ENCODE results near the gene CFD.
"Not testable (repeated sequence)": the region's sequence is repeated elsewhere in the genome, so short reads cannot be mapped to it uniquely, and the experiment has no call there.

CFD gene

DNA sequence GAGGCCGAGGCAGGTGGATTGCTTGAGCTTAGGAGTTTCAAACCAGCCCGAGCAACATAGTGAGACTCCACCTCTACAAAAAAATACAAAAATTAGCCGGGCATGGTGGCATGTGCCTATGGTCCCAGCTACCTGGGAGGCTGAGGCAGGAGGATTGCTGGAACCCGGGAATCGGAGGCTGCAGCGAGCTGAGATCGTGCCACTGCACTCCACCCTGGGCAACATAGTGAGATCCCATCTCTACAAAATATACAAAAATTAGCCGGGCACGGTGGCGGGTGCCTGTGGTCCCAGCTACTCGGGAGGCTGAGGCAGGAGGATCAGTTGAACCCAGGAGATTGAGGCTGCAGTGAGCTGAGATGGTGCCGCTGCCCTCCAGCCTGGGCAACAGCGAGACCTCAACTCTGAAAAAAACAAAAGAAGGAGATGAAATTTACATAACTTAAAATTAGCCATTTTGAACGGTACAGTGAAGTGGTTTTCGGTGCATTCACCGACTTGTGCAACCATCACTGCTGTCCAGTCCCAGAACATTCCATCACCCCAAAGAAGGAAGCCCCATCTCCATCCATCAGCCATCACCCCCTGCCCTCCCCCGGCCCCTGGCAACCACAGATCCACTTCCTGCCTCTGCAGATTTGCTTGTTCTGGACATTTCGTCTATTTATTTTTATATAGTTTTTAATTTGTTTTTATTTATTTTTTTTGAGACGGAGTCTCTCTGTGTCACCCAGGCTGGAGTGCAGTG, 33.4 kb upstream of the CFD start:
- DNase-seq (ENCODE audit: low read depth), result no peak

GRCh38 chr19:827314-827709, 32.2 kb upstream of the CFD start:
- DNase-seq (ENCODE audit: low read depth), result no peak

- DNase-seq (ENCODE audit: low read depth), result no peak
Measured at GRCh38 chr19:827710-828321, 31.6 kb upstream of the CFD start, which contains the start of gene AZU1. Gene AZU1 (plus strand): TSS chr19:827837. CDS start chr19:827847, 10 bp downstream.

GRCh38 chr19:829129-829758, 30.2 kb upstream of the CFD start:
- no peak for DNase-seq (ENCODE audit: low read depth)

GRCh38 chr19:831407-832369, 27.8 kb upstream of the CFD start:
- no peak for DNase-seq (ENCODE audit: low read depth)

DNA sequence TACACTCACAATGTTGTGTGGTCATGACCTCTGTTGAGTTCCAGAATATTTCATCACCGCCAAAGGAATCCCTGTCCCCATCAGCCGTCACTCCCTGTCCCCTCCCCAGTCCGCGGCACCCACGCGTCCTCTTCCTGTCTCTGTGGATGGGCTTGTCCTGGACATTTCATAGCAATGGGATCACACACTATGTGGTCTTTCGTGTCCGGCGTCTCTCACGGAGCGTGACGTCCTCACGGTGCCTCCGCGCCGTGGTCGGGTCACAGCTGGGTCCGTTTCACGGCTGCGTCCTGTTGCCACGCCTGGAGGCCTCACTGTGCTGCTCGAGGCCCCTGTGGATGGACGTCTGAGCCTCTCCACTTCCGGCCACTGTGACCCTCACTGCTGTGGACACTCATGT, 25.2 kb upstream of the CFD start:
- DNase-seq (ENCODE audit: low read depth), result no peak

- DNase-seq (ENCODE audit: low read depth), result no peak
Measured at GRCh38 chr19:835210-835810, 24.2 kb upstream of the CFD start.

GRCh38 chr19:840519-841206, 18.8 kb upstream of the CFD start, which contains the start of gene PRTN3:
Gene PRTN3 (plus strand): TSS chr19:840999. CDS start chr19:841009, 10 bp downstream.
- no peak for DNase-seq (ENCODE audit: low read depth)

DNA sequence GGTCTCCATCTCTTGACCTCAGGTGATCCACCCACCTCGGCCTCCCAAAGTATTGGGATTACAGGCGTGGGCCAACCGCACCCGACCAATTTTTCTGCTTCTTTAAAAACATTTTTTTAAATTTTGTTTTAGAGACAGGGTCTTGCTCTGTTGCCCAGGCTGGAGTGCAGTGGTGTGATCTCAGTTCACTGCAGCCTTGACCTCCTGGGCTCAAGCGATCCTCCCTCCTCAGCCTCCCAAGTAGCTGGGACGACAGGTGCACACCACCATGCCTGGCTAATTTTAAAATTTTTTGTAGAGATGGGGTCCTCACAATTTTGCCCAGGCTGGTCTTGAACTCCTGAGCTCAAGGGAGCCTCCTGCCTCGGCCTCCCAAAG, 16.7 kb upstream of the CFD start:
- DNase-seq (ENCODE audit: low read depth), result not testable (repeated sequence)

DNA sequence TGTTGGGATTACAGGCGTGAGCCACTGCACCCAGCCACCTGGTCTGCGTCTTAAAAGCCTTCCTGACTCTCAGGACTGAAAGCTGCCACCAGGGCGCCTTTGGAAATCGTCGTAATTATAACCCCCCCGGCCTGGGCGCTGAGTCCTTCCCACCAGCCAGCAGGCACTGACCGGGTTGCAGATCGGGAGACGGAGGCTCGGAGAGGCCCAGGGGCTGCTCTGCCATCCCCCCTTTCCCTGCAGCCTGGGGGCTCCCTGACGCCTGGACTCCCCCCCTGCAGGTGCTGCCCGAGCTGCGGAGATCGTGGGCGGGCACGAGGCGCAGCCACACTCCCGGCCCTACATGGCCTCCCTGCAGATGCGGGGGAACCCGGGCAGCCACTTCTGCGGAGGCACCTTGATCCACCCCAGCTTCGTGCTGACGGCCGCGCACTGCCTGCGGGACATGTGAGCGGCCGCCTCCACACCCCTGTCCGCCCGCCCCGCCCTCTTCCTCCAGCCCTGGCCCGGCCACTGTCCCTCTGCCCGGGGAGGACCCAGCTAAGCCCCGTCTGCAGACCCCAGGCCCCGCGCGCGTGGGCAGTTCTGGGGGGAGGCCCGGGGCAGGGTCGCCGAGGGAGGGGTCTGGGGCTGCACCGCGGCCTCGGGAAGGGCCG, 16.2 kb upstream of the CFD start:
- no peak for DNase-seq (ENCODE audit: low read depth)

DNA sequence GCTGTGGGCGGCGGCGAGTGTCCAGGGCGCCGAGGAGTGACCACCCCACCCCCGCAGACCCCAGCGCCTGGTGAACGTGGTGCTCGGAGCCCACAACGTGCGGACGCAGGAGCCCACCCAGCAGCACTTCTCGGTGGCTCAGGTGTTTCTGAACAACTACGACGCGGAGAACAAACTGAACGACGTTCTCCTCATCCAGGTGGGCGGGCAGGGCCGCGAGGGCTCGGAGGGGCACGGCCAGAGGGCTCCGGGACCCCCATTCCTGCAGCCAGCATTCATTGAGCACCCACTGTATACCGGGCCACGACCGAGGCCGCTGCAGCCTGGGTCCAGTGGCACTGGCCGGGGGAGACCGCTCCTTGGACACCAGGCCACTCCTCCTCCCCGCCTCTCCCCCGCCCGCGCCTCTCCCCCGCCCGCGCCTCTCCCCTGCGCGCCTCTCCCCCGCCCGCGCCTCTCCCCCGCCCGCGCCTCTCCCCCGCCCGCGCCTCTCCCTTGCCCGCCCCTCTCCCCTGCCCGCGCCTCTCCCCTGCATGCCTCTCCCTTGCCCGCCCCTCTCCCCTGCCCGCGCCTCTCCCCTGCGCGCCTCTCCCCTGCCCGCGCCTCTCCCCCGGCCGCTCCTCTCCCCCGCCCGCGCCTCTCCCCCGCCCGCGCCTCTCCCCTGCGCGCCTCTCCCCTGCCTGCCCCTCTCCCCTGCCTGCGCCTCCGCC, 15.5 kb upstream of the CFD start:
- DNase-seq (ENCODE audit: low read depth), result no peak

DNA sequence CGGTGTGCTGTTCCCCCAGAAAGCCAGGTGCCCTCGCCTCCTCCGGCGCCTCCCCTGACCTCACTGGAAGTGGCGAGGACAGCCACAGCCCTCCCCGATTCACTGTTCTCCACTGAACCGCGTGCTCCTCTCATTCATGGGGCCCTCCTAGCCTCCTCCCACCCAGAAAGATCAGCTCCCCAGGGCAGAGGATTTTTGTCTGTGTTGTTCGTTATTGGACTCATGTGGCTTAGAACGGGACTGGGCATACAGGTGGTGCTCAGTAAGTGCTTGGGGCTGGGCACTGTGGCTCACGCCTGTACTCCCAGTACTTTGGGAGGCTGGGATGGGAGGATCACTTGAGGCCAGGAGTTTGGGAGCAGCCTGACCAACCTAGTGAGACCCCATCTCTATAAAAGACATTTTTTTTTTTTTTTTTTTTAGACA, 14.9 kb upstream of the CFD start:
- no peak for DNase-seq (ENCODE audit: low read depth)

GRCh38 chr19:845707-846521, 13.6 kb upstream of the CFD start:
- DNase-seq (ENCODE audit: low read depth), result no peak

DNA sequence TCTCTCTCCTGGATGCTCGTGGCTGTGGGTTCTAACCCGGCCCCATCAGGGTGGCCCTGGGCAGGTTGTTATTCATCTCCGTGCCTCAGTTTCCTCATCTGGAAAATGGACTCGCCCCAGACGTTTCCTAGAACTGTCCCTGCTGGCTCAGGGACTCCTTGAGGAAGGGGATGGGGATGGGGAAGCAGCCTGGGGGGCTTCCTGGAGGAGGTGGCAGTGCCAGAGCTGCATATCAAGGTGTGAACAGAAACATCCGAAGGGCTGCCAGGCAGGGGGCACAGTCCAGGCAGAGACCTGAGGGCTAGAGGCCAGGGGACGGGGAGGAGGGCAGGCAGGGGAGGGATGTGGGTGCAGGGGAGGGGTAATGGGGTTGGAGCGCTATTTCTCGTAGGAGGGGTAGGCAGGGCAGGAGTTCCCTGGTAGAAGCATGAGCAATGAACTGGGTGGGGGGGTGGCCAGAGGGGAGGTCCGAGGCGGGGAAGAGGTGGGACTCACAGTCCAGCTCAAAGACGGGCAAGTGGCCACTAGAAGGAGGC, 11.0 kb upstream of the CFD start:
- DNase-seq (ENCODE audit: low read depth), result no peak

DNA sequence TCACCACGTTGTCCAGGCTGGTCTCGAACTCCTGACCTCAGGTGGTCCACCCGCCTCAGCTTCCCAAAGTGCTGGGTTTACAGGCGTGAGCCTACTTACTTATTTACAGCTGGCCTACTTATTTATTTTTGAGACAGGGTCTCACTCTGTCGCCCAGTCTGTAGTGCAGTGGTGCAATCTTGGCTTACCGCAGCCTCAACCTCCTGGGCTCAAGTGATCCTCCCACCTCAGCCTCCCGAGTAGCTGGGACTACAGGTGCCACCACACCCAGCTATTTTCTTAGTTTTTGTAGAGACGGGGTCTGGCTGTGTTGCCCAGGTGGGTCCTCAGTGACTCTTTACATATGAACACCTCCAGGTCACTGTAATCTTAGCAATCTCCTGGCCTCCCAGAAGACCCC, 10.3 kb upstream of the CFD start:
- DNase-seq (ENCODE audit: low read depth), result not testable (repeated sequence)

DNA sequence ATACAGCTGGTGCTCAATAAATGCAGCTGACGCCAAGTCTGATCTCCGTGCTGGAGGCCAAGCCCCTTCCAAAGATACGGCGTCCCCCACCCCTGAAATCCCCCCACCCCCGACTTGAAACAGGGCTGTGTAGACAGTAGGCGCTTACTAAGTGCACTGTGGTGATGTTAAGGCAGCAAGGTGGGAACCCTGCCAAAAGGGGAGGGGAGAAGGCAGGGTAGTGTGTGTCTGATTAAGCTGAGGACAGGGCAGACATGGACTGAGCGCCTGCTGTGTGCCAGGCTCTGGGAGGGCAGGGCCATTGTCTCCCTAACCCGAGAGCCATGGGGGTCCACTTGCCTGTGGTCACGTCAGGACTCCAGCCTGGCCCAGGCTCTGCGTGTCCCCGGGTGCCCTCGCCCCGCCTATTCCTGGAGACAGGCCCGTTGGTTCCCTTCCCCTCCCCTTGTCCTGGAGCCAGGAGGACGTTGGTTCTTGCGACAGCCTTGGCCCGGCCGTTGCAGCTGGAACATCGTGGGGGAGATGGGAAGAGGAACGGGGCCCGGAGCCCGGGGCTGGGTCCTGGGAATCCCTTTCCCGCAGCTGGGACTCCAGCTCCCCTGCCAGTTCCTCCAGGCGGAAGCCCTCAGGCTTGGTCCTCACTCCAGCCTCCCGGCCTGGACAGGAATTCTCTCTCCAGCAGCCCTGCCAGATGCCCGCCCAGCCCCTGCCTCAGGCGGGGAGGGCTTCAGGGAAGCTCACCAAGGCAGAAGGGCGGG, 9.1 kb upstream of the CFD start:
- peak; percentile 94 for DNase-seq (ENCODE audit: low read depth)

DNA sequence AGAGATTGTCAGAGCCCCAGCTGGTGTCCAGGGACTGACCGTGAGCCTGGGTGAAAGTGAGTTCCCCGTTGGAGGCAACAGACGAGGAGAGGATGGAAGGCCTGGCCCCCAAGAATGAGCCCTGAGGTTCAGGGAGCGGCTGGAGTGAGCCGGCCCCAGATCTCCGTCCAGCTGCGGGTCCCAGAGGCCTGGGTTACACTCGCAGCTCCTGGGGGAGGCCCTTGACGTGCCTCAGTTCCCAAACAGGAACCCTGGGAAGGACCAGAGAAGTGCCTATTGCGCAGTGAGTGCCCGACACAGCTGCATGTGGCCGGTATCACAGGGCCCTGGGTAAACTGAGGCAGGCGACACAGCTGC, 8.5 kb upstream of the CFD start:
- no peak for DNase-seq (ENCODE audit: low read depth)

Data from fibroblast of the conjunctiva (primary cell).